ENCODE data around the gene ANKRA2.

ANKRA2 gene

GRCh38 chr5:73565139-73565968 is at the start of gene ANKRA2, which contains the start of gene UTP15:
TSS of gene ANKRA2 (minus strand) at chr5:73565639. CDS start at chr5:73562881, 2,758 bp downstream.
TSS of gene UTP15 (plus strand) at chr5:73565743. CDS start at chr5:73567345, 1,602 bp downstream.
- peak; percentile 79 for DNase-seq

DNA sequence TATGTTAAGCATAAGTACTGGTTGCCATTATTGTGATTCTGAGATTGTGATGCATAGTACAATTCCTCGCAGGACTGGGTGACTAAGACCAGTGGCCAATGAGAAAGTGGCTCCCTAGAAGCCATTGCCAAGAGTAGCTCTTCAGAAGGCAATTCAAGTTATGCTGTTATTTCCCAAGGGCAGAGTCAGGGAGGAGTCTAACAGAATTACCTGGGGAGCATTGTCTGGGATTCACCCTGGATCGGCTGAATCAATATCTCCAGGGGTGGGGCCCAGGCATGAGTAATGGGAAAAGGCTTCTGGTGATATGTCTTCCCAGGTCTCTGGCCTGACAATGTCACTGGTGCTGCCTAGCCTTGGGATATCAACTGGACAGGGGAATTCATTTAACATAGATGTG is 49.6 kb upstream of the ANKRA2 start:
- no peak for DNase-seq

GRCh38 chr5:73612799-73613198 is 47.4 kb upstream of the ANKRA2 start:
- no peak for DNase-seq

GRCh38 chr5:73607228-73607627 is 41.8 kb upstream of the ANKRA2 start:
- no peak for DNase-seq

GRCh38 chr5:73606206-73606753 is 40.8 kb upstream of the ANKRA2 start:
- DNase-seq: no peak

DNA sequence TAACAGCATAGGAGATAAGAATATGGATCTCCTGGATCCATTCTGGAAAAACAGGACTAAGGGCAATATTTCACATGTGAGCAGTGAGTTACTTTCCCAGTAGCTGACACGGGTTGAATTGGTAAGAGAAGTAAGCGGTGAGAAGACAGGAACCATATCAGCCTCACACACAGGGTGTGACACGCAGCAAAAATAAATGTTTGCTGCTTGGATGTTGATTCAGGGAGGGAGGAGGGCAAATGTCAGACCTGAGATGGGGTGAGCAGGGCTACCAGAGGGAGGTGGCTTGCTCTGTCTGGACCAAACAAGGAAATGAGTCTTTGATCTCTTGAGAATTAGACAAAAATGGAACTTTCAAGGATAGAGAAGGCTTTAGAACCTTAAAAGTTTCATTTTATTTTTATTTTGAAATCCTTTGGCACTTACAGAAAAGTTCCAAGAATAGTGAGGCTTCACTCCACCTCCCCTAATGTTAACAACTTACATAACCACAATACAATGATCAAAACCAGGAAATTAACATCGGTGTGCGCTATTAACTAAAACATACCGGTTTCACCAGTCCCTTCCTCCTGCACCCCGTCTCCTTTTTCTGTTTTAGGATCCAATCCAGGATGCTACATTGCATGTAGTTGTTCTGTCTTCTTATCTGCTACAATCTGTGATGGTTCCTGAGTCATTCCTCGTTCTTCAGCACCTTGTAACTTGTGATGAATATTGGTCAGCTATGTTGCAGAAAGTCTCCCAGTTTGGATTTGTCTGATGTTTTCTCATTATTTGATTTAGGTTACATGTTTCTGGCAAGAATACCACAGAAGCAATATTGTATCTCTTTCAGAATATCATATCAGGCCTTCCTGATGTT is 40.0 kb upstream of the ANKRA2 start:
- no peak for DNase-seq

GRCh38 chr5:73603998-73604397 is 38.6 kb upstream of the ANKRA2 start:
- no peak for DNase-seq

DNA sequence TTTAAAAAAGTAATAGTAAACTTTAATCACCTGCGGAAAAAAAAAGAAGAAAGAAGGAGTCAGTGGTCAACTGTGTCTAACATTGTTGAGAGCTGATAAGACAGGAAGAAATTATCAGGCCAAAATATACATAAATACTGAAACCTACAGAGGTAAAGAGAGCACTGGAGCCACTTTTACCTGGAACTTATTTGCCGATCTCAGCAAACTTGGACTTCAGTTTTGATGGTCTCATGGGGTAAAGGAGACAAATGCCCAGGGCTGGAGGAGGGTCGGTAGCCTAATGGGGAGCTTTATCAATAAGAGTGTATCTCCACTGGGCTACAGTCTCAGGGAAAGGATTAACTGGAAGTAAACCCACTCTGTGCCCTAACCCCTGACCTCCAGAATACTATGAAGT is 33.9 kb upstream of the ANKRA2 start:
- DNase-seq: no peak

- DNase-seq: no peak
These were observed 31.4 kb upstream of the ANKRA2 start for GRCh38 chr5:73596705-73597328.

- no peak for DNase-seq
These were observed 27.1 kb upstream of the ANKRA2 start for GRCh38 chr5:73592551-73592950.

DNA sequence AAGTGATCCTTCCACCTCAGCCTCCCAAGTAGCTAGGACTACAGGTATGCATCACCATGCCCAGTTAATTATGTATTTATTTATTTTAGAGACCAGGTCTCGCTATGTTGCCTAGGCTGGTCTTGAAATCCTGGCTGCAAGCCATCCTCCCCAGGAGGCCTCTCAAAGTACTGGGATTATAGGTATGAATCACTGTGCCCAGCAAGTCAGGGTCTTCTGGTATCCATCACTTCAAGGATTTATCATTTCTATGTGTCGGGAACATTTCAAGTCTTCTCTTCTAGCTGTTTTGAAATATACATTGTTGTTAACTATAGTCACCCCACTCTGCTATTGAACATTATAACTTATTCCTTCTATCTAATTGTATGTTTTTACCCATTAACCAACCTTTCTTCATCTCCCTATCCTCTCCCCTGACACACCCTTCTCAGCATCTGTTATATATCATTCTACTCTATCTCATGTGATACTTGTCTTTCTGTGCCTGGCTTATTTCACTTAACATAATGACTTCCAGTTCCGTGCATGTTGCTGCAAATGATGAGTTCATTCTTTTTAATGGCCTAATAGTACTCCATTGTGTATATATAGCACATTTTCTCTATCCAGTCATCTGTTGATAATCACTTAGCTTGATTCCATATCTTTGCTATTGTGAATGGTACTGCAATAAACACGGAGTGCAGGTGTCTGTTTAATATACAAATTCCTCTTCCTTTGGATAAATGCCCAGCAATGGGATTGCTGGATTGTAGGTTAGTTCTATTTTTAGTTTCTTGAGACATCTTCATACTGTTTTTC is 26.5 kb upstream of the ANKRA2 start:
- no peak for DNase-seq

GRCh38 chr5:73591102-73591695 is 25.8 kb upstream of the ANKRA2 start:
- no peak for DNase-seq

- no peak for DNase-seq
These were observed 22.5 kb upstream of the ANKRA2 start for GRCh38 chr5:73587923-73588322.

DNA sequence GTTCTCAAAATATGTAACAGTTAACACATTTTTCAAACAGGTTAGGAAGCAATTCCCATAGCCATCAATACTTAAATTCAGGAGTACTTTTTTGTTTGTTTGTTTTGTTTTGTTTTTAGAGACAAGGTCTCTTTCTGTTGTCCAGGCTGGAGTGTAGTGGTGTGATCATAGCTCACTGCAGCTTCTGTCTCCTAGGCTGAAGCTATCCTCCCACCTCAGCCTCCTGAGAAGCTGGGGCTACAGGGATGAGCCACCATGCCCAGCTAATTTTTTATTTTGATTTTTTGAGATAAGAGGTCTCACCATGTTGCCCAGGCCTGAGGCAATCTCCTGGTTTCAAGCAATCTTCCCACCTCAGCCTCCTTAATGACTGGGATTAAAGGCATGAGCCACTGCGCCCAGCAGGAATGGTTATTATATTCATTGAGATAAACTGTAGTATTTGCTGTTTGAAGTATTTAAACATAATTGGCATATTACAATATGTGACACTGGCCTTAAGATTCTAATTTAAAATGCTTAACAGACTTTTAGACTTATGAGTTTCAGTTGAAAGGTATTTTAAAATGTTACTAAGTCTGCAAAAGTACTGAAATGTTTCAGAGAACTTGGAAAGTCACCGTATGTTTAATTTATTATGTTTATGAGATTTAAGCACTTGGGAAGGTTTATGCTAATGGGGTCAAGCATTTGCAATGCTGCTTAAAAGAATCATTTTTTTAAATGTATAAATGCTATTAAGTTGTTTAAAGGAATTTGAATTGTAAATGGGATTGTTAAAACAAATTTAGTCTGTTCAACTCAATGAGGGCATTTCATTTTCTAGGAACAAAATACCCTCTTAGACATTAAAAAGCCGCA is 17.1 kb upstream of the ANKRA2 start:
- no peak for DNase-seq

DNA sequence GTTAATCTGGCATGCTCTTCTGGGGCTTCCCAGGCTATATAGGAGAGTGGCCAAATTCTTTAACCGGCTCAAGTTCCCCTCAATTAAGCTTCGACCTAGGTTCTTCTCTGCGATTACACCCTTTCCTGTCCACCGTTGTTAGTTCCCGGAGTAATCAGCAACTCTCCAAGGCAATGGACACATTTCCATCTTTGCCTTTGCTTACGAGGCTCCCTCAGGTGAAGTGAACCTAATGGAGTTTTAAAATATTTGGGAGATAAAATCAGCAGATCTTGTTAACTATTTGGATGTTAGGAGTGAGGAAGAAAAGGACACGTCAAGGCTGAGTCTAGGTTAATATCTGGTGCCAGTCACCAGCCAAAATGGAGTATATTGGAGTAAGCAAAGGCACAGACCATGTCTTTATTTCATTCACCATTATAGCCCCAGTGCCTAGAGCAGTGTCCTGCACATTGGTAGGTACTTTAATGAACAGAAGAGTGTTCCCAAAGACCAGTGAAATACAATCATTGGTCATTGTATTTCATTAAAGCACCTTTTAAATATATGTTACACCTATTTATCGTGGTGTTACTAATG is 619 bp upstream of the ANKRA2 start:
- DNase-seq: no peak

GRCh38 chr5:73564675-73565074 is 764 bp downstream of the ANKRA2 start:
- no peak for DNase-seq

DNA sequence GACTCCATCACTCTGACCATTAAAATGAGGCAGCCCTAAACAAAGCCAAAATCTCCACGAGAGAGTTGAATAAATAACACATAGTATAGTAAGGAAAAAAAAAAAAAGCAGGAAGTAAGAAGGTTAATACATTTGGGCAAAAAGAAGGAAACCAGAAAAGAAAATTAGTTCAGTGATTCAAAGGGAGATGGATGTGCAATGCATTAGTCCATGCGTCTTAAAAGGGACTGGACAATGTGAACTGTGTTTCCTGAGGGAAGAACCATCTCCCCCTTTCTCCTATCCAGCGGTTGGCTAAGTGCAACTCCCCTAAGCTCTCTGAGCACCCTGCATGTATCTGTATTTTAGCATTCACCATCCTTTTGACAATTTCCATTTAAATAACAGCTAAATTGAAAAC is 1.4 kb downstream of the ANKRA2 start:
- no peak for DNase-seq

DNA sequence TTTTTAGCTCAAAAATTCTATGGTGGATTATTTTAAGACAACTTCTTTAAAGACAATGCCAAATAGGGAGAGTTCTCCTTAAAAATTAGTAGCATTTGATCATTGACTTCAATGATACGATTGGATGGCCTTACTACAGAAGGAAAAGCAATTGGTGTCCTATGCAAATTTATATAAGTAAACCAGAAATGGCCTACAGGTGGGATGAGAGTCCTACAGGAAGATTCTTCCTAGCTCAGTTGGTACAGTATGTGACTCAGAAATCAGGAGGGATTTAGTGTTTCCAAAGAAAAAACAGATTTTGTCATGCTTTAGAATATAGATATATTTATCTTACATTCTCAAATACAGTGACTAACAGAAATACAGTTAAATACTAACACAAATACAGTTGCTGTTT is 6.5 kb downstream of the ANKRA2 start:
- no peak for DNase-seq

DNA sequence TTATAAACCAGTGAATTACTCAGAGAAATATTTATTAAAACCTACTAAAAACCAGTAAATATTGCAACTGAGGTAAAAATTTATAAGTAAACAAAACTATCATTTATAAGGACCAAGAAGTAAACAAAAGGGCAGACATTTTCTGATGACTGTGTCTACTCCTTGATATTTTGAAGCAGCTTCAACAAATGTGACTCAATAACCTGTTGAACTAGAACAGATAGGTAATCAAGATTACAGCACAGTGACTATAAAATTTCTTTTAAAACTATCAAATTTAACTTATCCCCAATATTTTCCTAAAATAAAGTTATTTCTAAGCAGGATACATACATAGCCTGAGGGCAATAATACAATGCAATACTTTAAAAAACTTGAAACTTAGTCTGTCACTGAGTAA is 12.8 kb downstream of the ANKRA2 start:
- DNase-seq: no peak

DNA sequence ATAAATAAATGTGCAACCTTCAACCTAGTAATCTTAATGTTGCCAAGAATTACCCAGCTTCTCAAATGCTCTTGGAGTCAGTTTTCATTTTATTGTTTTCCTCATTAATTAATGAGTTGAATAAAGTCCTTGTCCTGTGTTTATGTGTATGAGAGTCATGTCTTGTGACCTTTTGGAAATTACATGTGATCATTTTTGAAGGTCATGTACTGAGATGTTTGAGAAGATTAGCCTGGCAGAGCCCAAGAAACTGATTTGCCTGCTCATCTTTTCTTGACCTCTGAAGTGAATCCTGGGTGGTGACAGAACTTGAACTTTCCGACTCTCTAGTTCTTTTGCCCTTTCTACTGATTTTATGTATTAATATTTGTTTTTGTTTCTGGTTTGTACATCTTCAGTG is 15.4 kb downstream of the ANKRA2 start:
- no peak for DNase-seq

DNA sequence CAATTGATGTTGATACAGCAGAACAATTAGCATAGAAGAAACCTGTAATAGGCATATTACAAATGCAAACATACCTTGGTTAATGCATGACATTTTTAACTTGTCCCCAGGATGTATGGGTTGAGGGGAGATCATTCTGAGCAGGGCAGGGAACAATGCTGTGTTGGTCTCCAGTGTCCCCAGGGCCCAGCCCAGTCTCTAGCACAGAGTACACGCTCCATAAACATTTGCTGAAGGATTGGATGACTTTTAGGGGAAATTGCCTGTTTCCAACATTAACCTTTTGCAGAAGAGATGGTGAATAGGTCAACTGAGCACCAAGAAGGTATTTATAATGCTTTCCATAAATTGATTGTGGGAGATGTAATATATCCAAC is 20.0 kb downstream of the ANKRA2 start:
- no peak for DNase-seq

Data from DMS79 (cell line).